Kidney (tissue), 14 donors: ENCODE data around the gene ZNF579. TPM values are rescaled to one million over a fixed set of nuclear protein-coding genes. Genes with fewer than 3 reads are reported as not detected.

Experiments
- DNase-seq, 5 donors: peaks; one replicate each; pipeline ENCODE4 v3.0.0-alpha.2; 2013 to 2020
- FAIRE-seq: peaks from 2 replicates; lab custom pipeline; 2012; peaks lifted over from hg19 to GRCh38; lab: Jason Lieb, UNC
- H3K27ac ChIP-seq, 2 donors: one replicate each; pipeline ENCODE4 v1.7.0; 2013; ENCODE audit warnings: low read depth in 2 of 2, low read length in 2 of 2, inconsistent platforms in 1 of 2
- H3K27me3 ChIP-seq: one replicate; pipeline ENCODE4 v1.7.1; 2013; ENCODE audit warnings: low read length, inconsistent platforms; ENCODE audit not compliant: control insufficient read depth, insufficient read depth
- H3K36me3 ChIP-seq, 3 donors: one replicate each; pipeline versions ENCODE4 v1.7.0 to v1.7.1; 2013; ENCODE audit warnings: low read length in 3 of 3, control low read depth in 1 of 3, inconsistent platforms in 1 of 3; ENCODE audit not compliant: insufficient read depth in 3 of 3, control insufficient read depth in 2 of 3
- H3K4me1 ChIP-seq, 3 donors: one replicate each; pipeline versions ENCODE4 v1.7.0 to v1.7.1; 2013; ENCODE audit warnings: low read length in 3 of 3, inconsistent platforms in 1 of 3, low read depth in 1 of 3; ENCODE audit not compliant: control insufficient read depth in 2 of 3, insufficient read depth in 2 of 3
- H3K4me3 ChIP-seq, 3 donors: one replicate each; pipeline versions ENCODE4 v1.7.0 to v1.8.1; 2013; ENCODE audit warnings: low read length in 3 of 3, control low read depth in 1 of 3, inconsistent platforms in 1 of 3
- H3K9ac ChIP-seq, 3 donors: one replicate each; pipeline versions ENCODE4 v1.7.0 to v1.7.1; 2013; ENCODE audit warnings: low read length in 3 of 3, control low read depth in 1 of 3, inconsistent platforms in 1 of 3
- H3K9me3 ChIP-seq, 3 donors: one replicate each; pipeline versions ENCODE4 v1.7.0 to v1.7.1; 2013; ENCODE audit warnings: low read length in 3 of 3, control low read depth in 1 of 3, inconsistent platforms in 1 of 3; ENCODE audit not compliant: control insufficient read depth in 2 of 3, insufficient read depth in 1 of 3
- intact Hi-C: fragments of 100-400 bp; cut with DNase I; formaldehyde crosslinking; loops from one replicate; pipeline ENCODE4 v1.11.1; 2022
- polyA plus RNA-seq: library from polyadenylated mRNA; stranded (reverse); fragments of 350-450 nt; fragmentation: Illumina TruSeq; extraction: RNeasy Lipid Tissue Mini Kit (QIAGEN cat#74804); gene quantifications from one replicate; pipeline ENCODE4 v1.2.3, GENCODE V29; 2014; ENCODE audit warnings: low read depth, low replicate concordance; ENCODE audit not compliant: insufficient read depth
- total RNA-seq: library from RNA; stranded (reverse); fragmentation: NEBNext Ultra II Directional; extraction: Animal tissue kit (Norgen Biotek cat#: 25700); gene quantifications from one replicate; pipeline ENCODE4 v1.2.1, GENCODE V29; 2021
- TF ChIP-seq, protein P1 (sequence below): IDR thresholded peaks from 3 replicates; pipeline ENCODE4 v1.5.1; 2012; ENCODE audit warnings: mild to moderate bottlenecking, moderate library complexity, borderline replicate concordance; ENCODE audit not compliant: insufficient read depth; ENCODE audit errors: extremely low read depth
- donor health status: control.
- donor health status: control.
- donor health status: control.
- donor health status: control.
- donor health status: control.
- donor health status: DM: yes; HTN: yes; CAD: no.
- donor health status: Normal renal cell carcinoma (clear cell type).

The ZNF579 gene
- total and polyA plus RNA-seq, 2 donors from 2014 or later = 10.9 to 16.6 TPM

DNA sequence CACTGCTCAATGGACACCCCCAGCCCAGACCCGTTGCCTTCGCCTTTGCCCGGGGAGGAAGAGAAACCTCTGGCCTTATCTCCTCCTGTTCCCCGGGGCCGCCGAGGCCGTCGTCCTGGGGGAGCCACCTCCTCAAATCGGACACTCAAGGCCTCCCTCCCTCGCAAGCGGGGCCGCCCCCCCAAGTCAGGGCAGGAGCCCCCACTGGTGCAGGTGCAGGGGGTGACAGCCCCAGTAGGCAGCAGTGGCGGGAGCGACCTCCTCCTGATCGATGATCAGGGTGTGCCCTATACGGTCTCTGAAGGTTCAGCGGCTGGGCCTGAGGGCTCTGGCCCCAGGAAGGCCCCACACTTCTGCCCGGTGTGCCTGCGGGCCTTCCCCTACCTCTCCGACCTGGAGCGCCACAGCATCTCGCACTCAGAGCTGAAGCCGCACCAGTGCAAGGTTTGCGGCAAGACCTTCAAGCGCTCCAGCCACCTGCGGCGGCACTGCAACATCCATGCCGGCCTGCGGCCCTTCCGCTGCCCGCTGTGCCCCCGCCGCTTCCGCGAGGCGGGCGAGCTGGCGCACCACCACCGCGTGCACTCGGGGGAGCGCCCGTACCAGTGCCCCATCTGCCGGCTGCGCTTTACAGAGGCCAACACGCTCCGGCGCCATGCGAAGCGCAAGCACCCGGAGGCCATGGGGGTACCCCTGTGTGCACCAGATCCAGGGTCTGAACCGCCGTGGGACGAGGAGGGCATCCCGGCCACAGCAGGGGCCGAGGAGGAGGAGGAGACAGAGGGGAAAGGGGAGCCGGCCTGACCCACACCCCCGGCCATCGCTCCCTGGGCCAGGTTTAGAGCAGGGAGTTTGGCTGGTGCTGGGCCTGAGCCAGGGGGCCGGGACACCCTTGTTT is 21.7 kb upstream of the ZNF579 start:
- H3K36me3 ChIP-seq = peaks cover 0 to 3% (median 0%) of the 10 kb centered on the region in 3 donors
- no peak overlapping the region for H3K9ac ChIP-seq
- no peak overlapping the region for H3K4me3 ChIP-seq
- H3K27ac ChIP-seq = no peak overlapping the region
- H3K27me3 ChIP-seq = no peaks in the 10 kb centered on the region
- no peak for FAIRE-seq
- peak in 2 of 5 donors; percentile 69 to 82 for DNase-seq
- peaks cover 0 to 20% (median 3%) of the 10 kb centered on the region in 3 donors for H3K4me1 ChIP-seq
- intact Hi-C loops = no loop called here
- TF ChIP-seq, protein P1, sequence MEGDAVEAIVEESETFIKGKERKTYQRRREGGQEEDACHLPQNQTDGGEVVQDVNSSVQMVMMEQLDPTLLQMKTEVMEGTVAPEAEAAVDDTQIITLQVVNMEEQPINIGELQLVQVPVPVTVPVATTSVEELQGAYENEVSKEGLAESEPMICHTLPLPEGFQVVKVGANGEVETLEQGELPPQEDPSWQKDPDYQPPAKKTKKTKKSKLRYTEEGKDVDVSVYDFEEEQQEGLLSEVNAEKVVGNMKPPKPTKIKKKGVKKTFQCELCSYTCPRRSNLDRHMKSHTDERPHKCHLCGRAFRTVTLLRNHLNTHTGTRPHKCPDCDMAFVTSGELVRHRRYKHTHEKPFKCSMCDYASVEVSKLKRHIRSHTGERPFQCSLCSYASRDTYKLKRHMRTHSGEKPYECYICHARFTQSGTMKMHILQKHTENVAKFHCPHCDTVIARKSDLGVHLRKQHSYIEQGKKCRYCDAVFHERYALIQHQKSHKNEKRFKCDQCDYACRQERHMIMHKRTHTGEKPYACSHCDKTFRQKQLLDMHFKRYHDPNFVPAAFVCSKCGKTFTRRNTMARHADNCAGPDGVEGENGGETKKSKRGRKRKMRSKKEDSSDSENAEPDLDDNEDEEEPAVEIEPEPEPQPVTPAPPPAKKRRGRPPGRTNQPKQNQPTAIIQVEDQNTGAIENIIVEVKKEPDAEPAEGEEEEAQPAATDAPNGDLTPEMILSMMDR = no peak
- H3K9me3 ChIP-seq = no peaks in the 10 kb centered on the region

DNA sequence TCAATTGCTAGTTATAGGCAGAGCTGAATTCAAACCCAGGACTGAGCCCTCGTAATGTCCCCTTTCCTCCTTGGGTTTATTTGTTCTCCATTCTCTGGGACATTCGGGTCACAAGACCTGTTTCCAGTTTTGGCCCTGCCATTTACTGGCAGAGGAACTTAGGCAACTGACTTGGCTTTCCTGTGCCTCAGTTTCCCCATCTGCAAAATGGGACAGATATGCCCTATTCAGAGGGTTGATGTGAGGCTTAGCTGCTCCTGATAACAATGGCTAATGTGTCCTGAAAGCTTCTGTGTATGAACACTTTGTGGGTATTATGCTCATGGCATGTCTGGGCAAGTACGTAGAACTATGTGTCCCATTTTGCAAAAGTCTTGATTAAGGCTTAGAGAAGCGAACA is 20.4 kb upstream of the ZNF579 start:
- Histone ChIP-seq H3K9me3 (no peaks in the 10 kb centered on the region), H3K36me3 (peaks cover 0 to 3% (median 0%) of the 10 kb centered on the region in 3 donors), H3K4me3 (peak overlapping the region; percentile 5 to 98 (median 68)), H3K9ac (peak overlapping the region; percentile 37 to 77 (median 48)), H3K27me3 (no peaks in the 10 kb centered on the region), H3K4me1 (peaks cover 0 to 11% (median 3%) of the 10 kb centered on the region in 3 donors), H3K27ac (peak overlapping the region in 1 of 2 donors; percentile 99)
- DNase-seq (peak in 1 of 5 donors; percentile 57), FAIRE-seq (no peak)
- intact Hi-C loops = no loop called here
- TF ChIP-seq, protein P1 = no peak

DNA sequence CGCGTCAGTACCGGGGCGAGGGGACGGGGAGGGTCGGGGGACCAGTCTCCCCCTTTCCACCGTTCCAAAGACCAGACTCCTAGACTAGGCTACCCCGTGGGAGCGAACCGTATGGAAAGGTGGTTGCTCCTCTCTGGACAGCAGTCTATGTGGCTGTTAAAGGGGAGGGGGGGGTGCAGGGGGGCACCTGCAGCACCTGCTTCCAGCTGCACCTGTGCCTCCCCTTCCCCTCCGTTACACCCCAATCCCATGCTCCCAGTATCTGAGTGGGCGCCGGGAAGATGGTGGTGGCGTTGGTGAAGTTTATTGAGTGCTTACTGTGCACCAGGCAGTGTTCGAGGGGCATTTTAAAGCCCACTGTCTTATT is 20.0 kb upstream of the ZNF579 start:
- DNase-seq (peak in 1 of 5 donors; percentile 72), FAIRE-seq (no peak)
- Histone ChIP-seq H3K27me3 (no peaks in the 10 kb centered on the region), H3K36me3 (peaks cover 0 to 3% (median 0%) of the 10 kb centered on the region in 3 donors), H3K4me1 (peaks cover 0 to 11% (median 3%) of the 10 kb centered on the region in 3 donors), H3K9me3 (no peaks in the 10 kb centered on the region), H3K27ac (peak overlapping the region; percentile 85 to 99), H3K9ac (peak overlapping the region; percentile 37 to 77 (median 48)), H3K4me3 (peak overlapping the region; percentile 56 to 98 (median 68))
- intact Hi-C loops = no loop called here
- TF ChIP-seq, protein P1 = no peak
